Stimulated activated CD4-positive, alpha-beta T cell treated with anti-CD3 and anti-CD28 coated beads, Interleukin-2, amount 100 ng/mL, for 24 hours (primary cell): ENCODE results near the gene PRSS56.
"Not testable (repeated sequence)": the region's sequence is repeated elsewhere in the genome, so short reads cannot be mapped to it uniquely, and the experiment has no call there.

ENCODE experiments used
- DNase-seq, 2 donors: peaks; one replicate each; pipeline ENCODE4 v3.0.0-alpha.2; 2020

Gene PRSS56

DNA sequence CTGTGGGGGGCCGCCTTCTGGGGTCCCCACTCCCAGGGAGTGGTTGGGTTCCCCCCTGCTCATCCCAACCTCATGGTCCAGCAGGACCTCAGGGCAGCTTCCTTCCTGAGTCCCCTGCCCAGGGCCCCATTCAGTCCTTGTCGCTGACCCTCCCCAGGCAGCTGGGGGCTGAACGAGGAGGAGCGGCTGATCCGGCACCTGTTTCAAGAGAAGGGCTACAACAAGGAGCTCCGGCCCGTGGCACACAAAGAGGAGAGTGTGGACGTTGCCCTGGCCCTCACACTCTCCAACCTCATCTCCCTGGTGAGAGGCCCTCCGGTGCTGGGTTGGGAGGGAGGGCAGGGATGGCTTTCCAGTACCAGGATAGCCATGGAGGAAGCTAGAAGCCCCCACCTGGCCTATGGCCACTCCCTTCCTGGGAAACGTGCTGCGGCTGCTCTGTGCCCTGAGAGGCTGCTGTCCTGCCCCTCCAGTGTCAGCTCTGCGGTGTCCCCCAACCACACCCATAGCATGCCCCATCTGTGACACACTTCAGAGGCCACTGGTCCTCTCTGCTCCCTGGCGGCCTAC is 6.3 kb downstream of the PRSS56 start:
- DNase-seq = no peak

DNA sequence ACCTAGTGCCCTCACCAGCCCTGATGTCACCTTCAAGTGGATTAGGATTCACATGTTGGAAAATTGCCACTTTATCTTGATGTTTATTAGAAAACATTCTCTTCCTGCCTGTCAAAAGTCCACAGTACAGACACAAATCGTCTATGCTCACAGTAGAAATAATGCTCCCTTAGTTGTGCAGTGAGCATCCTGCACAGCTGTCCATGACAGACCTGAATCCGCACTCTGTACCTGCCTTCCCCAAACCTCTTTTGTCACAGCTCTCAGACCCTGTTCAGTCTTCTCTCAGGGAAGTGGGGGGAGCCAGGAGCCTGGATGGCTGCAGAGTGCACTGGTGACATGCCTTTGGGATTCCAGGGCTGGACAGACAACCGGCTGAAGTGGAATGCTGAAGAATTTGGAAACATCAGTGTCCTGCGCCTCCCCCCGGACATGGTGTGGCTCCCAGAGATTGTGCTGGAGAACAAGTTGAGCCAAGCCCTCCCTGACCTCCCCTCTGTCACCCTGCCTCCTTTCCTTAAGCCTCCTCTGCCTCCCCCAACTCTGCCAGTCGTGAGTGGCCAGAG is 7.8 kb downstream of the PRSS56 start:
- no peak for DNase-seq

DNA sequence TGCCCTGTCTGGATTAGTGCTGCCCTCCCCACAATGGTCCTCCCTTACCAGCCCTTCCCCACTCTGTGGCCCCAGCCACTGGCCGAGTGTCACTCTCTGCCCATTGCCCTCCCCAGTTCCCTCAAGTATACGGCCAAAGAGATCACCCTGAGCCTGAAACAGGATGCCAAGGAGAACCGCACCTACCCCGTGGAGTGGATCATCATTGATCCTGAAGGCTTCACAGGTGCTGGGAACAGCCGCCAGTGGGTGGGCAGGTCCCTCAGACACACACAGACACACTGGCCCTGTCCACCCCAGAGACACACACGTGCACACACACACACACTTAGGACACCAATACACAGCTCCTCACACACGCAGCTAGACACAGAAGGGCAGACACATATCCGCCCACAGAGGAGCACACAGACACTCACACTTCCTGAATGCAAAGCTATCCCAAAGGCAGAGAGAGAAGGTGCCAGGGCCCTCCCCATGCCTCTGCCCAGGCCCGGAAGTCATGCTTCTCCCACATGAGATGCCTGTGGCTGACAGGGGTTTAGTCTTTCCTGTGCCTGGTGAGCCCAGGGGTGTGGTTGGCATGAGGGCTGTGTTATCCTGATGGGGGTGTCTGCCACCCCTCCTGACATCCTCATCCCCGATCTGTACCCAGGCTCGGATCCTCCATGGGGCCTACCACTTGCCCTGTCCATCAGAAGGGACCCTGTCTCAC is 8.7 kb downstream of the PRSS56 start:
- no peak for DNase-seq

GRCh38 chr2:232529806-232530547 is 9.8 kb downstream of the PRSS56 start:
- DNase-seq = no peak

DNA sequence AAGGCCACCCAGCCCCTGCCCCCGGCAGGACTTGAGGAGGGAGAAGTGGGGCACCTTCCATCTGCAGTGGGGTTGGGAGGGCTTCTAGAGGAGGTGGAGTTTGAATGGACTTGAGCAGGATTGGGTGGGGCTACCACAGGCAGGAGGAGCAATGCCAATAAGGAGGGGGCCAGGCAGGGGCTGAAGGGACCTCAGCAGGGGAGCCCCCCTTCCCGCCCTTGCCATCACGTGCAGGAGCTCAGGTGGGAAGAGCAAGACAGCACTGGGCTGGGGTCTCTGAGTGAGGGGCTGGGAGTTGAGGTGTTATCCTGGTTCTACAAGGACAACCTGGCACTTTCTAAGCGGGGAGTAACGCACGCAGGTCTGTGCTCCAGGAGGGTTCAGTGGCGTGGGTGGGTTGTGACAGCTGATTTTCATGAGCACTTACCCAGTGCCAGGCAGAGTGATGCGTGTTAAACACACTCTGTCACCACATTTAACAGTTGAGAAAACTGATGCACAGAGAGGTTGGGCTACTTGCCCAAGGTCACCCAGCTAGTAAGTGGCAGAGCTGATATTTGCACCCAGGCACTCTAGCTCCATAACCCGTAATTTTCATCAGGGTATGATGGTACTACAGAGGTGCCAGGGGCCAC is 10.6 kb downstream of the PRSS56 start:
- DNase-seq = no peak

GRCh38 chr2:232532419-232532818 is 12.2 kb downstream of the PRSS56 start:
- DNase-seq = no peak

GRCh38 chr2:232532821-232533220 is 12.6 kb downstream of the PRSS56 start:
- not testable (repeated sequence) for DNase-seq

DNA sequence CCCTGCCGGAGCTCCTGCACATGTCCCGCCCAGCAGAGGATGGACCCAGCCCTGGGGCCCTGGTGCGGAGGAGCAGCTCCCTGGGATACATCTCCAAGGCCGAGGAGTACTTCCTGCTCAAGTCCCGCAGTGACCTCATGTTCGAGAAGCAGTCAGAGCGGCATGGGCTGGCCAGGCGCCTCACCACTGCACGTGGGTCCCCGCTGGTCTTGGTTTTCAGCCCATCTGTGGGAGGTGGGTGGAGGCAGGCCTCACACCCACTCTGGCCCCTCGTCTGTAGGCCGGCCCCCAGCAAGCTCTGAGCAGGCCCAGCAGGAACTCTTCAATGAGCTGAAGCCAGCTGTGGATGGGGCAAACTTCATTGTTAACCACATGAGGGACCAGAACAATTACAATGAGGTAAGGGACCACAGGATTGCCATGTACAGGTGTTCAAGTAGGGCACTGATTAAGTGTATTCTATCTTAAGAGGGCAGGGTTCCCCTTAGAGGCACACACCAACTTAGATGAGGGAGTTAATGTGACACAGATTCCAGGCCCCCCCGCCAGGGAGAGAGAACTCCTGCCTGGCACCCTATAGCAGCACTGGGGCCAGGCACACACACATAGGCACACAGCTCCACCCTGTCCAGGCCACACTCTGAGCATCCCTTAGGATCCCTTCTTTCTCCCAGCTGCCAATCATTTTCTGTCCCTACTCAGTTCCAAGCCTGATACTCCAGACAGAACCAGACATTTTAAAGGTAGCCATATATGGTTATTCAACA is 13.9 kb downstream of the PRSS56 start:
- no peak for DNase-seq

DNA sequence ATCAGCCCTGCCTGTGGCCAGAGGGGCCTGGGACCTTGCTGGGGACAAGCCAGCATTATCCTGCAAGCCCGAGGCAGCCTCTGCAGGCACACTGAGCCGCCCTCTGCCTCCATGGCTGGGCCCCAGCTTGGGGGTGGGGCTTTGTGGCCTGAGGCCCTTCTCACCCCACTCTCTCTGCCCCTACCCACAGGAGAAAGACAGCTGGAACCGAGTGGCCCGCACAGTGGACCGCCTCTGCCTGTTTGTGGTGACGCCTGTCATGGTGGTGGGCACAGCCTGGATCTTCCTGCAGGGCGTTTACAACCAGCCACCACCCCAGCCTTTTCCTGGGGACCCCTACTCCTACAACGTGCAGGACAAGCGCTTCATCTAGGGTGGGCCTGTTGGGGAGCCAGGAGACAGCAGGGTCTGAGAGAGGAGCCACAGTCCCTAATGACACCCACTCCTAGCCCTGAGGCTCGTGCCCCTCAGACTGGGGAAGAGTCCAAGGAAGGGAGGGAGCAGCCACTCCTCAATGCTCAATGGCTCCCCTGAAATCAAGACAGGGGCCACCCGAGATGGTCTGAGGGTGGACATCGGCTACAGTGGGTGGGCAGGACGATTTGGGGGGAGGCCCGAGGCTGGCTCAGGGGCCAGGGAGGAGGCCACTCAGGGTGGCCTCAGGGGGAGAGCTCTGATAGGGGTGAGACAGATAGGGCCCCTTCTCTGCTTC is 14.9 kb downstream of the PRSS56 start:
- DNase-seq = no peak

- no peak for DNase-seq
Measured at GRCh38 chr2:232535761-232536530, 15.8 kb downstream of the PRSS56 start.

- DNase-seq = no peak
Measured at GRCh38 chr2:232537079-232537478, 16.9 kb downstream of the PRSS56 start.

DNA sequence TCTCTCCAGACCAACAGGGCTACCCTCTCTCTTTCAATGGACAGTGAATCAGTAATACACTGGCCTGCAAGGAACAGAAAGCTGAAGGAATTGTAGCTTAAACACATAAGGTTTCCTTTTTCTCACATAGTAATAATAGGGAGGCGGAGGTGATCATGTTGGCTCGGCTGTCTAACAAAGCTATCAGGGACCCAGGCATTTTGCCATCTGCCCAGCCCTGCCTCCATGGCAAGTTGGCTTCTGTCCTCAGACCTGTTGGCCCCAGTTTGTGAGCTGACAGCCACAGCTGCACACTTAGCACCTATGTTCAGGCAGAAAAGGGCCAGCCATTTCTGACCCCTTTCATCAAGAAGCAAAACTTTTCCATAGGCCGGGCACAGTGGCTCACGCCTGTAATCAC is 17.3 kb downstream of the PRSS56 start:
- DNase-seq = no peak

DNA sequence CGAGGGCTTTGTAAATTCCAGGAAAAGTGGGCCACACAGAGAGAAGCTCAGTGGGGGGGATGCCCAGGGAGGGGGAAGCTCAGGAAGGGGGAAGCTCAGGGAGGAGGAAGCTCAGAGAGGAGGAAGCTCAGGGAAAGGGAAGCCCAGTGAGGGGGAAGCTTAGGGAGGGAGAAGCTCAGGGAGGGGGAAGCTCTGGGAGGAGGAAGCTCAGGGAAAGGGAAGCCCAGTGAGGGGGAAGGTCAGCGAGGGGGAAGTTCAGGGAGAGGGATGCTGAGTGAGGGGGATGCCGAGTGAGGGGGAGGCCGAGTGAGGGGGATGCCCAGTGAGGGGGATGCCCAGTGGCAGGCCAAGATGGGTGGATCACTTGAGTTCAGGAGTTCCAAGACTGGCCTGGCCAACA is 18.5 kb downstream of the PRSS56 start:
- no peak for DNase-seq

DNA sequence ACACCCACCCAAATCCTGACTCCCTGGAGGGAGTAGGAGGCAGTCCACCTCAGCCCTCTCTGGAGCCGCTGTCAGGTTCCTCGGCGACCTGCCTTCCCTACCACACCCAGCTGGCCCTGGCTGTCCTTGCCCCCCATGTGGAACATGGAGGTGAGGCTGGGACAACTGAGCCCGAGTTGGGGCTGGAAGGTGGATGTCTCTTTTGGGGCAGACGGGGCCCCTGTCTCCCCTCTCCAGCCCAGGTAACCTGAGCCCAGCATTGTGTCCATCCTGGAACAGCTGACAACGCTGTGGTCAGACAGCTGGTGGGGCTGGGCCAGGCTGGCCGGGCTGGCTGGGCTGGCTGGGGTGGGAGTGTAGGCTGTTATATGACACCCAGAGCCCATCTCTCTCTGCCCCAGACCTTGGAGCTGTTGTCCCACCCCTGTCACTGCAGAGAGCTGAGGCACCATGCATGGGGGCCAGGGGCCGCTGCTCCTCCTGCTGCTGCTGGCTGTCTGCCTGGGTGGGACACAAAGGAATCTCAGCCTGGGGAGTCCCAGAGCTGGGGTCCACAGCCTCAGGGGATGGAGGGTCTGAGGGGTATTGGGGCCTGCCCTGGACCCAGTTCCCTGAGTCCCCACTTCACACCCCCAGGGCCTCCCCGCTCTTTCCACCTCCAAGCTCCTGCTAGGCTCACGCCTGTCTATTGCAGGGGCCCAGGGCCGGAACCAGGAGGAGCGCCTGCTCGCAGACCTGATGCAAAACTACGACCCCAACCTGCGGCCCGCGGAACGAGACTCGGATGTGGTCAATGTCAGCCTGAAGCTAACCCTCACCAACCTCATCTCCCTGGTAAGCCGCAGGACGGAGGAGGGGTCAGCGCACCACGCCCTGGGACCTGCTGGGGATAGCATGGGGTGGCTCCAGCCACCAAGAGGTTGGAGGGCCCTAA is 19.4 kb downstream of the PRSS56 start, which contains the start of gene CHRNG:
CHRNG (plus strand) TSS at position 395 of the 934 bp plus-strand sequence; CDS start at position 451, 56 bp downstream.
- DNase-seq = no peak

GRCh38 chr2:232540441-232541041 is 20.4 kb downstream of the PRSS56 start:
- no peak for DNase-seq

GRCh38 chr2:232541195-232541960 is 21.2 kb downstream of the PRSS56 start:
- DNase-seq = no peak

- DNase-seq = no peak
Measured at GRCh38 chr2:232541961-232542714, 21.9 kb downstream of the PRSS56 start.
